ENCODE data around the gene SRP68.

SRP68 gene
- 45.0 to 86.3 (median 69.0) reads per million in 9 experiments for total RNA-seq

DNA sequence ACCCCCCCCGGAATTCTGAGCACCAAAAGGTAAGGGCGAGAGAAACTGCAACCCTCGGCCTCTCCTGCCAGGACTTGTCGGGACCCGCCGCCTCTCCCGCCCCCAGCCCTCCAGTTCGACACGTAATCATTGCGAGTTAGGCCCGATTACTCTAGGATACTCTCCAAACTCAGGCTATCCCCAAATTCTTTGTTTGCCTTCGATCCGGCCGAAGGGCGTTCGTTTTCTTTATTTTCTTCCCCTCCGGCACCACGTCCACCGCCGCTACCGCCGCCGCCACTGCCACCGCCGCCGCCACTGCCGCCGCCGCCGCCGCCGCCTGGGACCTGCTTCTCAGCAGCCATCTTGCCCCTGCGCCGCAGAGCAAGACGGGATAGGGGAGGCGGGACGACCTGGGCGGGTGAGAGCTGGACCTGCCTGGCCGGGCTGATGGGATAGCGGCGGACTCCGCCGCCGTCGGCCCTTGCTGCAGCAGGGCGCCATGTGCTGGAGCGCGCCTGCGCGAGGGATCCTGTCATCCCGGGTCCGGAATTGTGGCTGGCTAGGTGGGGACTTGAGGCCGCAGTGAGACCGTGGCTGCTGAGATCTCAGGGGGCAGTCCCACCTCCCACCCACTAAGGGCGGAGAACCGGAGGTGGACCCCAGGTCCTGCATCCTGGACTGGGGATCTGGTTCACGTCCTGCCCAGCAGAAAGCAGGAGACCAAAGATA is at the start of gene SRP68:
TSS of gene SRP68 (minus strand) at position 370 of the 711 bp plus-strand sequence. CDS start at position 344, 26 bp downstream.
- Mint-ChIP-seq H3K36me3 (ENCODE audit: insufficient read depth) (peaks cover 31% of the 10 kb centered on the region), H3K4me1 (ENCODE audit: low read depth in 2 of 2) (peaks cover 33 to 35% of the 10 kb centered on the region in 2 donors), H3K27ac (peak within 1 kb of the TSS; percentile 97 to 98), H3K4me3 (peak within 1 kb of the TSS; percentile 95 to 97), H3K27me3 (peaks cover 24 to 29% of the 10 kb centered on the region in 2 donors), H3K9me3 (no peaks in the 10 kb centered on the region)
- ATAC-seq (replicated peaks) (peak; percentile 88), DNase-seq (peak; percentile 68 to 75 (median 70))

DNA sequence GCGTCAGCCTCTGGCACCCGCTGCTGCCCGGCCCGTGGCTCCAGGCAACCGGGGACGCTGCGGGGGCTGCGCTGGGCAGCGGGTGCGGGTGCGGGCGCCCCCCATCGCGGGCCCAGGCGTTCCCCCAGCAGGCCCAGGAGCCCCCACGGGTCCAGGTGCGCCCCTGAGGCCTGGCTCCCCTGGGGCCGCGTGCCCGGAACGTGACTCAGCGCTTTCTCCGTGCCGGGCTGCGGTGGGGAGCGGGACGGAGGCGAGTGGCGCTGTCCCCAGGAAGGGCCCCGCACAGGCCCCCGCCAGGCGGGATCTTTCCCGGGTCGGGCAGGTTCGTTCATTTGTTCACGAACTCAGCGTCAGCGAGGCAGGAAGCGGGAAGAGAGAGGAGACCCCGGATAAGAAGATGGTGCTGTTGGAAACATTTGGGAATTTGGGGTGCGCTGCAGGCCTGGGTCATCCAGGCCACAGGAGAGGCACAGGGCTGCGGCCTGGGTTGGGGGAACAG is 49.7 kb upstream of the SRP68 start:
- no peaks in the 10 kb centered on the region for H3K27me3 Mint-ChIP-seq
- H3K36me3 Mint-ChIP-seq (ENCODE audit: insufficient read depth), result peaks cover 4% of the 10 kb centered on the region
- peak overlapping the region; percentile 49 to 62 for H3K4me3 Mint-ChIP-seq
- no peaks in the 10 kb centered on the region for H3K9me3 Mint-ChIP-seq
- peak; percentile 6 for ATAC-seq (replicated peaks)
- peaks cover 0 to 3% of the 10 kb centered on the region in 2 donors for H3K4me1 Mint-ChIP-seq (ENCODE audit: low read depth in 2 of 2)
- H3K27ac Mint-ChIP-seq, result no peak overlapping the region
- no peak for DNase-seq

DNA sequence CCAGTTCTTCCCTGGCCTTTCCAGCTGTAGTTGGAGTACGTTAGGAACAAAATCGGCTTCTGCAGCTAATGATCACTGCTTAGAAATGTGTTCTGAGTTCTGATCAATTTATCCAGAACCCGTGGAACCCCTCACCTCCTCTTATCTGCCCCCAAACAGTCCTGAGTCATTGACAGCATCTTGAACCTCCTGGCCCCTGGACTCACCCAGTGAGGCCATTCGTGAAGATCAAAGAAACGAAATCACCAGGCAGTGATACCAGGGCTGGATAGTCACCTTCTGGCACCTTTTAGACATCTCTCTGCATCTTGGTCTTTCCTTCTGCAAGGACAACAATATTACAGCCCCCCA is 48.3 kb upstream of the SRP68 start:
- Mint-ChIP-seq H3K27ac (no peak overlapping the region), H3K4me3 (peak overlapping the region in 1 of 2 donors; percentile 62), H3K9me3 (no peaks in the 10 kb centered on the region), H3K4me1 (ENCODE audit: low read depth in 2 of 2) (peaks cover 0 to 3% of the 10 kb centered on the region in 2 donors), H3K27me3 (no peaks in the 10 kb centered on the region), H3K36me3 (ENCODE audit: insufficient read depth) (peaks cover 4% of the 10 kb centered on the region)
- DNase-seq (no peak), ATAC-seq (replicated peaks) (no peak)

DNA sequence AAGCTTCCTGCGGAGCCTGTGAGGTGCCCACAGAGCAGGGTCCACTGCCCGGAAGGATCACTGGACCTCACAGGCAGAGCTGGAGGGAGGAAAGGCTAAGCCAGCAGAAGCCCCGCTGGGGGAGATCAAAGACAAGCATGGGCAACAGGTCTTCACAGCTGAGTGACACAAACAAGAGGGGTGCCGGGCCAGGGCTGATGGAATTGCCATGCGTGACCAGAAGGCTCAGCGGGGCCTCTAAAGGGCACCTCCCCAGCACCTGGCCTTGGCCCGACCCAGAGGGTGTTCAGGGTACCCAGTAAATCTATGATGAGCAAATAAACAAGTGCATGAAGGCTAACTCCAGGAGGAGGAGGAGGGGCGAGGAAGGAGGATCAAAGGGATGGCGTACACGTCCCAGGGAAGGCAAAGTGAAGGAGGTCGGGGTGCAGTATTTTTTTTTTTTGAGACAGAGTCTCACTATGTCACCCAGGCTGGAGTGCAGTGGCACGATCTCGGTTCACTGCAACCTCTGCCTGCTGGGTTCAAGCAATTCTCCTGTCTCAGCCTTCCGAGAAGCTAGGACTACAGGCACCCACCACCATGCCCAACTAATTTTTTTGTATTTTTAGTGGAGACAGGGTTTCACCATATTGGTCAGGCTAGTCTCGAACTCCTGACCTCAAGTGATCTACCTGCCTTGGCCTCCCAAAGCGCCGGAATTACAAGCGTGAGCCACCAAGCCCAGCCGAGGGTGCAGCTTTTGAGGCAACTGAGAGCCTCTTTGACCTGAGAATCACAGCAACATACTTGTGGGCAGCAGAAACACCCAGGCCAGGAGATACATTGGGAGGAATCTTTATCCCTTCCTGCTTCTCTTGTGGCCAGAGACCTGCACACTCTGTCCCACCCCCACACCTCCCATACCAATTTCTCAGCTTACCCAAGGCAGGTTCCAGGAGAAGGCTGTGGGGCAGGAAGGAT is 47.4 kb upstream of the SRP68 start:
- no peak overlapping the region for H3K4me3 Mint-ChIP-seq
- H3K9me3 Mint-ChIP-seq, result no peaks in the 10 kb centered on the region
- H3K27me3 Mint-ChIP-seq, result no peaks in the 10 kb centered on the region

DNA sequence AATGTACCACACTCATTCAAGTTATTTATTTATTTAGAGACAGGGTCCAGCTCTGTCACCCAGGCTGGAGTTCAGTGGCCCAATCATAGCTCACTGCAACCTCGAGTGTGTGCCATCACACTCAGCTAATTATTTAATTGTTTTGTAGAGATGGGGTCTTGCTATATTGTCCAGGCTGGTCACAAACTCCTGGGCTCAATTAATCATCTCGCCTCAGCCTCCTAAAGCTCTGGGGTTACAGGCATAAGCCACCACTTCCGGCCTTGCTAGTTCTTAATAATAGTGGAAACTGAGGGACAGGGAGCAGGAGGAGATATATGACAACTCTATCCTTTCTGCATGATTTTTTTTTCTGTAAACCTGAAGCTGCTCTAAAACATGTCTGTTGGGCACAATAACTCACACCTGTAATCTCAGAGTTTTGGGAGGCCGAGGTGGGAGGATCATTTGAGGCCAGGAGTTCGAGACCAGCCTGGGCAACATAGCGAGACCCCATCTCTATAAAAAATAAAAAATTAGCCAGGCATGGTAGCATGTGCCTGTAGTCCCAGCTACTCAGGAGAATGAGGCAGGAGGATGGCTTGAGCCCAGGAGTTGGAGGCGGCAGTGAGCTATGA is 42.9 kb upstream of the SRP68 start:
- no peak for DNase-seq
- no peaks in the 10 kb centered on the region for H3K4me1 Mint-ChIP-seq (ENCODE audit: low read depth in 2 of 2)
- ATAC-seq (replicated peaks), result no peak
- no peaks in the 10 kb centered on the region for H3K9me3 Mint-ChIP-seq
- H3K27ac Mint-ChIP-seq, result no peak overlapping the region
- H3K4me3 Mint-ChIP-seq, result no peak overlapping the region
- no peaks in the 10 kb centered on the region for H3K27me3 Mint-ChIP-seq
- peaks cover 2% of the 10 kb centered on the region for H3K36me3 Mint-ChIP-seq (ENCODE audit: insufficient read depth)

More for the DNA sequence above, 47.4 kb upstream of the SRP68 start:
- Mint-ChIP-seq H3K4me1 (ENCODE audit: low read depth in 2 of 2) (peaks cover 0 to 3% of the 10 kb centered on the region in 2 donors), H3K27ac (no peak overlapping the region), H3K36me3 (ENCODE audit: insufficient read depth) (peaks cover 4% of the 10 kb centered on the region)
- no peak for DNase-seq
- no peak for ATAC-seq (replicated peaks)

DNA sequence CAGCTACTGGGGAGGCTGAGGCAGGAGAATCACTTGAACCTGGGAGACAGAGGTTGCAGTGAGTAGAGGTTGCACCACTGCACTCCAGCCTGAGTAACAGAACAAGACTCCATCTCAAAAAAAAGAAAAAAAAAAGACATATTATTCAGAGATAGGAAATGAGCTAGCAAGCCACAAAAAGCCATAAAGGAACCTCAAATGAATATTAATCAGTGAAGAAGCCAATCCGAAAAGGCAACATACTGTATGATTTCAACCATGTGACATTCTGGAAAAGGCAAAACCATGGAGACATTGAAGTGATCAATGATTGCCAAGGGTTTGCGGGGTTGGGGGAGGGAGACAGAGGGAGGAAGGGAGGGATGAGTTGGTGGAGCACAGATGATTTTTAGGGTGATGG is 39.6 kb upstream of the SRP68 start:
- Mint-ChIP-seq H3K27me3 (no peaks in the 10 kb centered on the region), H3K27ac (no peak overlapping the region), H3K4me1 (ENCODE audit: low read depth in 2 of 2) (no peaks in the 10 kb centered on the region), H3K9me3 (no peaks in the 10 kb centered on the region), H3K4me3 (no peak overlapping the region), H3K36me3 (ENCODE audit: insufficient read depth) (peaks cover 2% of the 10 kb centered on the region)
- ATAC-seq (replicated peaks) (no peak), DNase-seq (no peak)

DNA sequence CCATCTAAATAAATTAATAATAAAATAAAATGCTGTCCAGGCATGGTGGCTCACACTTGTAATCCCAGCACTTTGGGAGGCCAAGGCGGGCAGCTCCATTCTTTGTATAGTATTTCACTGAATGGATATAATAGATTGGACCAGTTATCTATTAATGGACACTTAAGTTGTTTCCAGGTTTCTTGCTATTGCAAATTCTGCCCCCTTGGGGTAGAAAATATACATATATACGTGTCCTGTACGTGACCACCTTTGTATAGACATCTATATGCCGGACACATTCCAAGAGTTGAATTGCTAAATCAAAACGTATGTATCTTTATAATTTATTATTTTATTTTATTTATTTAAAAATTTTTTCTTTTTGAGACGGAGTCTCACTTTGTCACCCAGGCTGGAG is 35.2 kb upstream of the SRP68 start:
- no peaks in the 10 kb centered on the region for H3K27me3 Mint-ChIP-seq
- no peak overlapping the region for H3K4me3 Mint-ChIP-seq
- H3K9me3 Mint-ChIP-seq, result no peaks in the 10 kb centered on the region
- no peak overlapping the region for H3K27ac Mint-ChIP-seq
- no peak for DNase-seq
- H3K36me3 Mint-ChIP-seq (ENCODE audit: insufficient read depth), result peaks cover 4% of the 10 kb centered on the region
- ATAC-seq (replicated peaks), result no peak
- peaks cover 13 to 14% of the 10 kb centered on the region in 2 donors for H3K4me1 Mint-ChIP-seq (ENCODE audit: low read depth in 2 of 2)

DNA sequence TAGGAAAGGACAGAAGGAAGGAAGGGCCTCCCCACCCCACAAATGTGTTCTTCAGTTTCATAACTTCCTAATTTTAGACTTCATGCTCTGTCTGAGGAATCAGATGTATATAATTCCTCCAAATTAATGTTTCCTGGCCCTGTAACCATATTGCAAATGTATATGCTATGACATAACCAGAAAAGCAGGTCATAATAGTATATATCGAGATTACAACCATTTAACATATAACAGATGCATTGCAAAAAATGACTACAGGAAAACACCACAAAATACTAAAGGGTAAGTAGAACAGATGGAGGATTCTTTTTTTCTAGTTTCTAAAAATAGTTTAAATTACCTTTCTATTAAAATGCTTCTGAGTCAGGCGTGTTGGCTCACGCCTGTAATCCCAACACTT is 34.4 kb upstream of the SRP68 start:
- no peak for DNase-seq
- no peak overlapping the region for H3K27ac Mint-ChIP-seq
- peaks cover 4% of the 10 kb centered on the region for H3K36me3 Mint-ChIP-seq (ENCODE audit: insufficient read depth)
- no peak overlapping the region for H3K4me3 Mint-ChIP-seq
- no peaks in the 10 kb centered on the region for H3K27me3 Mint-ChIP-seq
- peaks cover 14 to 16% of the 10 kb centered on the region in 2 donors for H3K4me1 Mint-ChIP-seq (ENCODE audit: low read depth in 2 of 2)
- no peak for ATAC-seq (replicated peaks)
- no peaks in the 10 kb centered on the region for H3K9me3 Mint-ChIP-seq

DNA sequence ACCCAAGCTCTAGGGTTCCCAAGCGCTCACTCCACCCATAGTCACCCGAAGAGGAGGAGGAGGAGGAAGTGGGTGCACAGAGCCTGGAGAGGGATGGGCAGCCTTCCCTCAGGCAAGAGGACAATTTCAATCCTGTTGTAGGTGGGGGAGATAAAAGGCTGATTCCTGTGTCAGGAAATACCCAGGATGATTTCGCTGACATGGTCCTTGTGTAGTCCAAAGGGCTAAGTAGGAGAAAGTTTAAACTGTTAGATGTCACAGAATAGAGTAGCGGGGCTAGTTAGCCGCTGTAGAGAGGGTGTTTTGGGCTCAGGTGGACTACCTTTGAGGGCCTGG is 32.5 kb upstream of the SRP68 start:
- no peak for ATAC-seq (replicated peaks)
- Mint-ChIP-seq H3K27me3 (no peaks in the 10 kb centered on the region), H3K4me3 (peak overlapping the region; percentile 94 to 99), H3K4me1 (ENCODE audit: low read depth in 2 of 2) (peaks cover 20 to 26% of the 10 kb centered on the region in 2 donors), H3K36me3 (ENCODE audit: insufficient read depth) (peaks cover 21% of the 10 kb centered on the region), H3K27ac (peak overlapping the region; percentile 77 to 95), H3K9me3 (no peaks in the 10 kb centered on the region)
- no peak for DNase-seq

DNA sequence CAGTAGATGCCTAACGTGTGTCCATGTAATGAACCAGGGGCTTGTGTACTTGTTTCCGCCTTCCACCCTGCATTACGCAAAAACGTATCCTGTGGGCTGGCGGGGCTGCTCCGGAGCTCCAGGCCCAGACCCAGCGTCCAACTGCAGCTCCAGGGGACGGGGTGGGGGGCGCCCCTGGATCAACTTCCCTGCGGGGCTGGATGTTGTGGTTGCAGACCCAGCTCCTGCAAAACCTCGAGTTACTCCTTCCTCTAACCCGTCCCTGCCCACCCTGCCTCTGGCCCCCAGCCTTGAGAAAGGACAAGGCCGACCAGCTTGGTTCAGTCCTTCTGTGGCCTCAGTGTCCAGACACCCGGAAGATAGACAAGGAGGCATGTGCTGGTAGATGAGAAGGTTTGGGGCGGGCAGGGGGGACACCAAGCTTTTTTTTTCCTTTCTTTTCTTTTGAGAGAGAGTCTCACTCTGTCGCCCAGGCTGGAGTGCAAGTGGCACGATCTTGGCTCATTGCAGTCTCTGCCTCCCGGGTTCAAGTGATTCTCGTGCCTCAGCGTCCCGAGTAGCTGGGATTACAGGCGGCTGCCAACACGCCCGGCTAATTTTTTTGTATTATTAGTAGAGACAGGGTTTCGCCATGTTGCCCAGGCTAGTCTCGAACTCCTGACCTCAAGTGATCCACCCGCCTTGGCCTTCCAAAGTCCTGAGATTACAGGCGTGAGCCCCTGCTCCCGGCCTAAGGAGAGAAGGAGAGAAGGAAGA is 32.0 kb upstream of the SRP68 start:
- peaks cover 26% of the 10 kb centered on the region for H3K36me3 Mint-ChIP-seq (ENCODE audit: insufficient read depth)
- H3K4me1 Mint-ChIP-seq (ENCODE audit: low read depth in 2 of 2), result peaks cover 20 to 27% of the 10 kb centered on the region in 2 donors
- ATAC-seq (replicated peaks) (no peak), DNase-seq (no peak)
- peak overlapping the region; percentile 95 to 98 for H3K27ac Mint-ChIP-seq
- H3K4me3 Mint-ChIP-seq, result peak overlapping the region; percentile 94 to 99
- no peaks in the 10 kb centered on the region for H3K27me3 Mint-ChIP-seq
- H3K9me3 Mint-ChIP-seq, result no peaks in the 10 kb centered on the region

DNA sequence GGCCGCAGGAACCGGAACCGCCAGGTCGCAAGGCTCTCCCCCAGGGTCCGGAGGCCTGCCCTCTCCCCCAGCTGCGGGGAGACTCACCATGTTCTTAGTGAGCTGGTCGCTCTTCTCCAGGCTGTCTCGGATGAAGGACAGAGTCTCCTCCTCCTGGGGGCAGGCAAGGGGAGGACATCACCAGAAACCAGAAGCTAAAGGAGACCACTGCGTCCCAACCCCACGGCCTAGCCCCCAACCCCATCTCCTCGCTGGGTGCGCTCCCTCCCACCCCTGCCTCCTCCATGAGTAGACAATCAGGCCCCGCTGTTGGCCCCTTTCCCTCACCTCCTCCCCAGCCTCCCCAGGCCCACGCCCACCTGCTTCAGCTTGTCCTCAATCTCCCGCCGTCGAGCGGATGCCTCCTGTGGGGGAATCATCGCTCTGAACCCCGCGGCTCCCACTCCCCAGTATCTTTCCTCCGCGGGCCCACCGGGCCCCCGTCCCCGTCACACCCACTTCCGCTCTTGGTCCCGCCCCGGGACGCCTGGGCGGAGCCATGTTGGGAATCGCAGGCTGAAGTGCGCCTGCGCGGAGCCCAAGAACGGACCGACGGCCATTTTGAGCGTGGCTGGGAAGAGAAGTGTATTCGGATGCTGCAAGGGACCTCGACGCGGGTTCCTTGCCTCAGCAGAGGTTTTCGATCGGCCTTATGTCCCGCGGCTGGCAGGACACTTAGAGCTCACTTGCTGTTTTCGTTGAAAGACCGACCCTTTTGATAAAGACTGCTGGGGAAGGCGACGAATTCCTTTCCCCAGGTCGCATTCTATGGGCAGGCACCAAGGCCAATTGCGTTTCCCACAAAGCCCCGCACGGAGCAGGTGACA is 31.2 kb upstream of the SRP68 start, which contains the start of gene EXOC7:
TSS of gene EXOC7 (minus strand) at position 514 of the 866 bp plus-strand sequence. CDS start at position 419, 95 bp downstream.
- ATAC-seq (replicated peaks), result peak; percentile 93
- Mint-ChIP-seq H3K27ac (peak within 1 kb of the TSS; percentile 95 to 98), H3K36me3 (ENCODE audit: insufficient read depth) (peaks cover 34% of the 10 kb centered on the region), H3K9me3 (no peaks in the 10 kb centered on the region), H3K27me3 (no peaks in the 10 kb centered on the region), H3K4me1 (ENCODE audit: low read depth in 2 of 2) (peaks cover 20 to 27% of the 10 kb centered on the region in 2 donors), H3K4me3 (peak within 1 kb of the TSS; percentile 94 to 99)
- DNase-seq, result peak; percentile 90 to 92 (median 92)

DNA sequence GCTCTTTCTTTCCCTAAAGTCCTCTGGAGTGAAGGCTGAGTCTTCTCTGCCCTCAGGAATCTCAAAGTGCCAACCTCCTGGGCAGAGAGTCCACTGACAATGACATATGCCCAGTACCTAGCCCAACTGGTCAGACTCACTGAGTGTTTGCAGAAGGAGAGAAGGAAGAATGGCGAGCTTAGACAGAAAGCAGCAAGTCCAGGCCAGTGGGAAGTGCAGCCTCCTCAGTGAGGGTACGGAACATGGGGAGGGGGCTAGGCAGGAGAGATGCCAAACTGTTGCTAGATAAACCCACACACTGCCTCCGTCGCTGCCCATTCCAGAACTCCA is 30.6 kb upstream of the SRP68 start:
- ATAC-seq (replicated peaks) (no peak), DNase-seq (no peak)
- Mint-ChIP-seq H3K27me3 (no peaks in the 10 kb centered on the region), H3K27ac (peak overlapping the region; percentile 95 to 98), H3K4me3 (peak overlapping the region; percentile 94 to 99), H3K4me1 (ENCODE audit: low read depth in 2 of 2) (peaks cover 20 to 27% of the 10 kb centered on the region in 2 donors), H3K9me3 (no peaks in the 10 kb centered on the region), H3K36me3 (ENCODE audit: insufficient read depth) (peaks cover 40% of the 10 kb centered on the region)

Data from effector memory CD8-positive, alpha-beta T cell (primary cell).